Adrenal gland (tissue), 12 donors: ENCODE measurements around the gene RHEB. TPM values are rescaled to one million over a fixed set of nuclear protein-coding genes. Genes with fewer than 3 reads are reported as not detected.

Experiments used
- DNase-seq, 7 donors: peaks; one replicate each; pipeline ENCODE4 v3.0.0-alpha.2; 2019 to 2020
- H3K27ac ChIP-seq, 5 donors: fragments of 200-600 bp; sonication (generic) in 4 of 5; 1 replicate in 3 of 5; 2 replicates in 2 of 5; pipeline versions ENCODE4 v1.5.1 to v1.8.0; 2016 to 2020; ENCODE audit warnings: mild to moderate bottlenecking in 1 of 5
- H3K27me3 ChIP-seq: fragments of 200-600 bp; 2 replicates; pipeline ENCODE4 v1.8.0; 2021
- H3K36me3 ChIP-seq, 2 donors: fragments of 200-600 bp; replicated peaks in 1 of 2; 1 replicate in 1 of 2; 2 replicates in 1 of 2; pipeline versions ENCODE4 v1.5.1 to v1.8.0; 2018 to 2022
- H3K4me1 ChIP-seq, 2 donors: fragments of 200-600 bp; replicated peaks in 1 of 2; 1 replicate in 1 of 2; 2 replicates in 1 of 2; pipeline versions ENCODE4 v1.5.1 to v1.8.0; 2018 to 2021
- H3K4me3 ChIP-seq, 4 donors: fragments of 200-600 bp; sonication (generic) in 3 of 4; one replicate each; pipeline ENCODE4 v1.5.1; 2016 to 2018
- H3K9me3 ChIP-seq, 3 donors: fragments of 200-600 bp; sonication (generic) in 1 of 3; replicated peaks in 1 of 3; 1 replicate in 2 of 3; 2 replicates in 1 of 3; pipeline versions ENCODE4 v1.5.1 to v1.8.0; 2016 to 2021
- CTCF ChIP-seq, 6 experiments: fragments of 450-650 bp in 4 of 6; fragments of 200-600 bp in 2 of 6; sonication (generic) in 1 of 6; IDR thresholded peaks; 1 replicate in 5 of 6; 2 replicates in 1 of 6; pipeline versions ENCODE4 v1.5.1 to v1.8.0; 2016 to 2021; ENCODE audit warnings: antibody characterized with exemption in 6 of 6, mild to moderate bottlenecking in 2 of 6, moderate library complexity in 1 of 6
- POLR2A ChIP-seq, 2 donors: fragments of 450-650 bp; IDR thresholded peaks; one replicate each; pipeline ENCODE4 v1.6.1; 2017; ENCODE audit warnings: antibody characterized with exemption in 2 of 2, mild to moderate bottlenecking in 2 of 2, moderate library complexity in 1 of 2
- WGBS, 4 donors: extraction: QIAGEN DNeasy Blood & Tissue Kit in 2 of 4; methylation state at CpG; one replicate each; pipeline versions ENCODE4 v1.1.5 to v1.1.7; 2013 to 2017; 5-methylcytosine and 5-hydroxymethylcytosine counted together
- intact Hi-C, 2 donors: fragments of 100-400 bp; cut with DNase I; formaldehyde crosslinking; loops; one replicate each; pipeline versions ENCODE4 v1.14.1 to v1.15.0; 2022 to 2023
- polyA plus RNA-seq, 3 donors: library from polyadenylated mRNA; stranded (reverse); fragments of 200-250 nt in 2 of 3; fragments of 350-450 nt in 1 of 3; fragmentation: Illumina TruSeq in 1 of 3; extraction: RNeasy Lipid Tissue Mini Kit (QIAGEN cat#74804) in 1 of 3; gene quantifications; one replicate each; pipeline ENCODE4 v1.2.3, GENCODE V29; 2013 to 2014
- total RNA-seq, 9 donors: library from RNA; depleted of rRNA in 4 of 9; stranded (reverse); fragments of >200 nt in 4 of 9; fragments of 120-200 nt in 1 of 9; fragmentation: NEBNext Ultra II Directional in 1 of 9; extraction: Animal tissue kit (Norgen Biotek cat#: 25700) in 1 of 9; gene quantifications; one replicate each; pipeline versions ENCODE4 v1.1.0 to v1.2.4, GENCODE V29; 2013 to 2023
- donor health status: healthy with polysubstance abuse.
- donor health status: Bipolar disorder and iron deficiency.
- donor health status: DM: yes; HTN: yes; CAD: no.
- donor health status: DM: no; HTN: no; CAD: no.
- donor health status: DM: no; HTN: no; CAD: no.
- donor health status: DM: yes; HTN: yes; CAD: no.

The RHEB gene
- total and polyA plus RNA-seq, 12 donors = 66.3 to 309 (median 127) TPM

- TF ChIP-seq CTCF (IDR thresholded peaks at IDR 0.05) (no peak), POLR2A (IDR thresholded peaks at IDR 0.05) (no peak)
- Histone ChIP-seq H3K4me1 (peaks cover 3 to 53% of the 10 kb centered on the region in 2 donors), H3K36me3 (no peaks in the 10 kb centered on the region), H3K27me3 (no peaks in the 10 kb centered on the region), H3K4me3 (no peak overlapping the region), H3K27ac (peak overlapping the region in 1 of 5 donors; percentile 1), H3K9me3 (no peaks in the 10 kb centered on the region)
- intact Hi-C loops = no loop called here
- 87 to 99% (median 95%) methylated on average over 2 of the region's 2 CpGs for WGBS, 4 donors
- DNase-seq = no peak
Measured at GRCh38 chr7:151495360-151495759, 24.3 kb downstream of the RHEB start.

- Histone ChIP-seq H3K4me3 (no peak overlapping the region), H3K27ac (no peak overlapping the region), H3K9me3 (no peaks in the 10 kb centered on the region), H3K36me3 (peaks cover 0 to 3% of the 10 kb centered on the region in 2 donors), H3K27me3 (no peaks in the 10 kb centered on the region), H3K4me1 (peaks cover 3 to 55% of the 10 kb centered on the region in 2 donors)
- TF ChIP-seq CTCF (IDR thresholded peaks at IDR 0.05) (no peak), POLR2A (IDR thresholded peaks at IDR 0.05) (no peak)
- intact Hi-C loops = no loop called here
- WGBS, 4 donors = 68 to 75% (median 74%) methylated on average over 13 of the region's 13 CpGs
- no peak for DNase-seq
Measured at GRCh38 chr7:151494298-151495284, 25.1 kb downstream of the RHEB start.

GRCh38 chr7:151493083-151493482 is 26.6 kb downstream of the RHEB start:
- no peak overlapping the region for H3K4me3 ChIP-seq
- H3K4me1 ChIP-seq = peaks cover 3 to 50% of the 10 kb centered on the region in 2 donors
- no peak overlapping the region for H3K27ac ChIP-seq
- intact Hi-C loops = no loop called here
- H3K9me3 ChIP-seq = no peaks in the 10 kb centered on the region
- H3K36me3 ChIP-seq = peaks cover 0 to 12% of the 10 kb centered on the region in 2 donors
- 89 to 99% (median 97%) methylated on average over 8 of the region's 8 CpGs for WGBS, 4 donors
- TF ChIP-seq CTCF (IDR thresholded peaks at IDR 0.05) (no peak), POLR2A (IDR thresholded peaks at IDR 0.05) (no peak)
- no peak for DNase-seq
- H3K27me3 ChIP-seq = no peaks in the 10 kb centered on the region

GRCh38 chr7:151491859-151492258 is 27.8 kb downstream of the RHEB start:
- TF ChIP-seq POLR2A (IDR thresholded peaks at IDR 0.05) = no peak
- no peak for TF ChIP-seq CTCF (IDR thresholded peaks at IDR 0.05)
- no peak for DNase-seq
- no peaks in the 10 kb centered on the region for H3K27me3 ChIP-seq
- intact Hi-C loops = no loop called here
- H3K4me1 ChIP-seq = peaks cover 12 to 60% of the 10 kb centered on the region in 2 donors
- no peaks in the 10 kb centered on the region for H3K9me3 ChIP-seq
- peaks cover 0 to 21% of the 10 kb centered on the region in 2 donors for H3K36me3 ChIP-seq
- no peak overlapping the region for H3K4me3 ChIP-seq
- no peak overlapping the region for H3K27ac ChIP-seq
- 84 to 94% (median 90%) methylated on average over 3 of the region's 3 CpGs for WGBS, 4 donors
